IPS-NIHi7 (cell line): ENCODE measurements around the gene AMZ1.
A peak's percentile ranks its signal among the peaks of the same experiment; 100 is the strongest.
"Not testable (repeated sequence)": the region's sequence is repeated elsewhere in the genome, so short reads cannot be mapped to it uniquely, and the experiment has no call there.

Source experiments
- DNase-seq: peaks from one replicate; pipeline ENCODE4 v3.0.0; 2012; ENCODE audit warnings: mixed read lengths; ENCODE audit errors: extremely low spot score

Gene AMZ1

DNA sequence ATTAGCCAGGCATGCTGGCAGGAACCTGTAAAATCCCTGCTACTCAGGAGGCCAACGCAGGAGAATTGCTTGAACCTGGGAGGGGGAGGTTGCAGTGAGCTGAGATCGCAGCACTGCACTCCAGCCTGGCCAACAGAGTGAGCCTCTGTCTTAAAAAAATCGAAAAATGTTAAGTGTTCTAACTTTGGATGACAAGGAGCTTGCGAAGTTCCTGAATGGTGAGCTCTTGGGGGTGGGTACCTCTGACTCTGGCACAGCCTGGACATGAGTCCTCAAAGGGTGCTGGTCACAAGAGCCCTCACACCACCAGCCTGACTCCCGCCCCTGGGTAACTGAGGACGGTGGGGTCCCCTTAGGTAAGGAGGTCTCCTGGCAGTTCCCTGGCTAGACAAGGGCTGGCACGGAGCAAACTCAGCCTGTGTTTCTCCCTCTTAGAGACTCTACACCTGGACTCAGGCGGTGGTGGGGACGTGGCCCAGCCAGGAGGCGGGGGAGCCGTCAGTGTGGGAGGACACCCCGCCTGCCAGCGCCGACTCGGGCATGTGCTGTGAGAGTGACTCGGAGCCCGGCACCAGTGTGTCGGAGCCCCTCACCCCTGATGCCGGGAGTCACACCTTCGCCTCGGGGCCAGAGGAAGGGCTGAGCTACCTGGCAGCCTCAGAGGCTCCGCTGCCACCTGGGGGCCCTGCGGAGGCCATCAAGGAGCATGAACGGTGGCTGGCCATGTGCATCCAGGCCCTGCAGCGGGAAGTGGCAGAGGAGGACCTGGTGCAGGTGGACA is 24.1 kb downstream of the AMZ1 start:
- DNase-seq = no peak

DNA sequence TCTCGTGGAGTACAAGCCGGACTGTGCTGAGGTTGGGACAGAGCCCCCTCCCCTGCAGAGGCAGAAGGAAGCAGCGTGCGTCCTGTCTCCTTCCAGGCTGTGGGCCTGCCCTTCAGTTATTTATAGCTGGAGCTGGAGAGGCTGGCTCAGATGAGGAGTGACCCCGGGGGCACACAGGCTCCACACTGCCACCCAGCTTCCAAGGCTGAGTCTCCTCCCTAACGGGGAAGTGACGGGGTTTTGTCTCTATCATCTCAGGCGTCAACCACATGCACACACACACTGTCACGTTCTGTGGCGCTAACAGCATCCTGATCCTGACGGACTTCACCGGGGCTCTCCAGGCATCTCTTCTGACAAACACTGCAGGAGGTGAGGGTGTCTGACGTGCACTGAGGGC is 25.4 kb downstream of the AMZ1 start:
- DNase-seq = no peak

DNA sequence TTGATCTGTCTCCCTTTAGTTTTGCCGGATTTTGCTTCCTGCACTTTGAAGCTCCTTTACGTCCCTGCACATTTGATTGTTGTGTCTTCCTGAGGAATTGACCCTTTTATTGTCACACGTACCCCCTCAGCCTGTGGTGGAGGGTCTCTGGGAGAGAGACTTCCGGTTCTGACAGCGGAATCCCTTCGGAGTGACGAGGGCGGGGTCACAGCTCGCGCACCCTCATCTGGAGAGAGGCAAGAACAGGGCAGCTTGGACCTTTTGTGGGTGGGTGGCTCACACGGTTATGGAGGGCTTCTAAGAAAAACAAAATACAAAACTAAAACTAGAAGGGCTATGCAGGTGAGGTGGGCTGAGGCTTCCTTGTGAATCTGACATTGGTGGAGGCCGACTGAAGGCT is 26.0 kb downstream of the AMZ1 start:
- no peak for DNase-seq

DNA sequence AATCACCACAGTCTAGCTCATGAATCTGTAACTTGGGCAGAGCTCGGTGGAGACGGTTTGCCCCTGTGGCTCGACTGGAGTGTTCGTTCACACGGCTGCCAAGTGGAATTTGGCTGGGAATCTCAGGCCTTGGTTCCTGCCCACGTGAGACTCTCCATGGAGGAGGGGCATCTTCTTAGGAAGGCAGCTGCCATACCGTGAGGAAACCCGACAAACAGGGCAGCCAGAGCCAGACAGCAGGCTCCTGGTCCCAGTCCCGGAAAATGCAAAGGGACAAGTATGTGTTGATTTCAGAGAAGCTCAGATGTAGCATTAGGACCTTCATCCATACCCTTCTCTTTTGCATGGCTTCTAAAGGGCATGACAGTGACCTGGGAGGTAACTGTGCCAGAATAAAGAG is 26.6 kb downstream of the AMZ1 start:
- DNase-seq = no peak

DNA sequence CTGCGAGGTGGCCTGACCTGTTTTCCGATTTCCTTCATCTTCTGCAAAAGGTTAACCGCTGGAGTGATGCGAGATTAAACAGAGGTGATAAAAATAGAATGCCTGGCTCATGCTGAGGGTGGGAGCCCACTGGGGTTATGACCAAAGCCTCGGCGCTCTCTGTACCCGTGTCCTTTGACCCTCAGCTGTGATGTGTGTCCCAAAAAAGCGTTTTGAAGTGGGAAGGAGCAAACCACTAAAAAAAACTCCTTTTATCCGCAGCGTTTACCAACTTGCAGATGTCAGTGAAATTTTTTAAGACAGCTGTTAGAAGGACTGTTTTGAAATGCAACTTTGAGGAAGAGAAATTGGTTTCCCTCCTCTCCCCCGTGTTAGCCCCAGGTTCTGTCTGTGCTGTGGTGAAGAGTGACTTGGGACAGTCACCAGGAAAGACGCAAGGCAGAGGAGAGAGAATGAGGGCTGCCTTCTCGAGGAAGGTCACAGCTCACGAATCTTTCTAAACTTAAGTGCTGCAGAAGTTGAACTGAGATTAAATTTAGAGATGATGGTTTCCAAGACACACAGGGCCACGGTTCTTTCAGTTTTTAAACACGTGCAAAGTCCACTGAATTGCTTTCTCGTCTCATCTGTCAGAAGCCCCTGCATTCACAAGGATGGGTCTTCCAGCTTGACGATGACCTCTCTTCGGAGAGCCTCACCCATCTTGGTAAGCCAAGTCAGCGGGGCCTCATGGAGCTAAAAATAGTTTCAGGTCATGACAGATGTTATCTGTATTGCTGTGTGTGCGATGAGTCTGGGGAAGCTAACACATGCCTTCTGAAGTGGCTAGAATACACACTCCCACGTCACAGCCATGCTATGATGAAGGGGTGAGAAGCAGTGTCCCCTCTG is 27.6 kb downstream of the AMZ1 start:
- DNase-seq = no peak

DNA sequence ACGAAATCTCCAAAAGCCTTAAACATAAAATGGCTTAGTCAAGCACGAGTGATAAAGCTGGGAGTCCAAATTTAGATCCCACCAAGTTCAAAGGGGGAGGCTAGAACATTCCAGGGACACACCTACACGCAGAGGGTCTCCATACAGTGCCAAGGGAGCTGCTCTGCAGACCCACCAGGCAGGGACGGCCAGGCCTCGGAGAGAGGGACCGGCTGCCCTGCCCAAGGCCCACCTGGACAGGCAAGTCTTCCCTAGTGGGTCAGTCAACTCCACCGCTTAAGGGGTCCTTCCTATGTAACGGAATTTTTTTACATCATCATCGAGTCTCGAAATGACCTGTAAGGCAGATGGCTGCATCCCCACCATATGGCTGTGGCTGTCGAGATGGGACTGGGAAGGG is 28.5 kb downstream of the AMZ1 start:
- no peak for DNase-seq

DNA sequence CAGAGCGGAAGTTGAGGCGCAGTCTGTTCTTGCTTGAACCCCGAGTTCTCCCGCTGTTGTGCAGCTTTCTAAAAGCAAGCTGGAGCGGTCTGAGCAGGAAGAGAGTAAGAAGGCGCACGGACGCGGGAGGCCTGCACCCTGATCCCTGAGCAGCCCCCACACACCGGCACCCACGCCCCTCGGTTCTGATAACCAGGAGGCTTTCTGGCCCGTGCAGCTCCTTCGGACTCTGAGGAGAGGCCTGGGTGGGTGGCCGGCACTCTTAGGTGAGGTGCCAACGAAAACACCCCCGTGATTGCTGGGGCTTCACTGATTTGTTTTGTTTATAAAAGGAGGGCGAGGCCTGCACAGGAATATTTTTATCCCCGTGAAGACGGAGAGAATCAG is 28.9 kb downstream of the AMZ1 start:
- DNase-seq = no peak

DNA sequence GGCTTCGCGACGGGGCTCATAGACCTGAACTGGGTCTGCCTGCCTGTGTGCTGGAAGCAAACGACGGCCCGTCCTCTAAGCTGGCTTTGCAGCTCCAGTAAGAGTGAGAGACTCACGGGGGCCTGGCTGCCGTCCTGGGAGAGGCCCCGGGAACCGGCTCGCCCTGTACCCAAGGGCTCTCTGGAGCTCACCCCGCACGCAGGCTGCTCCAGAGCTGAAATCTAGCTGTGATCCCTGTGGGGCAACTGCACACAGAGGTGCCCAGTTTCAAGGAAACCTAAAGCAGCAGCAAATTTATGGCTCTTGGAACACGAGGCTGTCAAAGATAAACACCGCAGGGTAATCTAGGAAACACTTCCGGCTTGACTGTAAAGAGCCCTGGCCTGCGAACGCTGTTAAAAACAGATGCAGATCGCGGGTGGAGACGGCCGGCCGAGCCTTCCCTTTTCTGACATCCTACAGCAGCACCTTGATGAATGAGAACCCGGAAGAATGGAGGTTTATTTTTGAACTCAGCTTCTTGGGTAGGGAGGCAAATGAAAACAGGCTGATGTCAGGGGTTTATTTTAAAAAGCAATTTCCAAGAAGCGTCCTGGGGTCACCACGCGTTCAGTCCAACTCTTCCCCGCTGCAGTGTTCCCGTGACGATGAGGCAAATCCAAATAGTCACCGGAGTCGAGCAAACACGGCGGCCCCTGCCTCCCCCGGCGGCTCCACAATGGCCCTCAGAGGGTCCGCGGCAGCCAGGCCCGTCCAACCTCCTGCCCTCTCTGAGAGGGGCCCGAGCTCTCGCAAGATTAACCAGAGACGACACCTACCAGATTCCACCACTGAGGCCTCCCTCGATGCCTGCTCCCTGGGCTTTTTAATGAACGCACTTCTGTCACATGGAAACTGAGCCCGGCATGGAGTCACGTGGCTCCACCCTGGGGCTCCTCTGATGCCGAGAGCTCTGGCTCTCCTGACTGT is 29.6 kb downstream of the AMZ1 start:
- DNase-seq = no peak

DNA sequence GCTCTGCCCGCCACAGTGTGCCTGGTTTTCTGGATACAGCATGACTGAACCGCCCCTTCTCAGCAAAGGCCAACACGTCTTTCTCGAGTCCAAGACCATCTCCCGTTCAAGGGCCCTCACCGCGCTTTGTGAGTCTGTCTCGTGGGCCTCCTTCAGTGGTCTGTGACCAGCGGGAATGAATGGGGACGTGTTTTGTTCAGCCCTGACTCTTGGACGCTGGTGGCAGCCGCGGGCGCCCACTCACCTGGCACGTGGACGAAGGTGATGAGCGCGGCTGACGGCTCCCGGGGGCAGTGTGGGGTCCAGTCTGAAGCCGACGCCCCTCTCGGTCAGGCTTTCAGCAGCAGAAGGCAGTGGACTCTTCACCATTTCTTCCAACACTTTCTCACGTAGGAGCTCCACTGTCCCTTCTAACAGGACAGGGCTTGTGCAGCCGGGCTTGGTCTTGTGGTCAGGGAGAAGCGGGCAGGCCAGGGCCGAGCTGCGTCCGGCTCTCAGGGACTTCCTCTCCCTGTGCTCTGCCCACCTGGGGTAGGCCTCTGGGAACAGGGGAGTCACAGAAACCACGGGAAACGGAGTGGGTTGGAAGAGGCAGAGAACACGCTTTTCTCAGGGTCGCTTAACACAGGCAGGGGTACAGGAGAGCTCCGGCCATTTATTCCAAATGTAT is 30.4 kb downstream of the AMZ1 start:
- DNase-seq = no peak

DNA sequence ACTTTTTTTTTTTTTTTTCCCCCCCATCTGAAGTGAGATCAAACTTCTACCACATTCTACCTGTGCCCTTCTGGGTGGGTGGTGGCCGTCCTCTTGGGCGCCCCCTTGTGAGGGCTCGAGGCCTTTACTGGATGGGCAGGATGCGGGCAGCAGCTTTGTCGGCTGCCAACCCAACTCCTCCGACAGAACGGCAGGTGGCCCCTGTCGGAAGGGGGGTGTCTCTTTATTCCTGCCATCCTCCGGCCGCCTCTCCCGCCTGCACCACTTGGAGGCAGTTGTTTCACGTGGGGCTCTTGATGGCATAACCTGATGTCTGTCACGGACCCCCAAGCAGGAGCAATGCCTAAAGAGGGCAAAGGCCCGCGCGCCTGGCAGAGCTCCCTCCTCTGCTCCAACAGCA is 31.0 kb downstream of the AMZ1 start:
- peak; percentile 88 for DNase-seq

DNA sequence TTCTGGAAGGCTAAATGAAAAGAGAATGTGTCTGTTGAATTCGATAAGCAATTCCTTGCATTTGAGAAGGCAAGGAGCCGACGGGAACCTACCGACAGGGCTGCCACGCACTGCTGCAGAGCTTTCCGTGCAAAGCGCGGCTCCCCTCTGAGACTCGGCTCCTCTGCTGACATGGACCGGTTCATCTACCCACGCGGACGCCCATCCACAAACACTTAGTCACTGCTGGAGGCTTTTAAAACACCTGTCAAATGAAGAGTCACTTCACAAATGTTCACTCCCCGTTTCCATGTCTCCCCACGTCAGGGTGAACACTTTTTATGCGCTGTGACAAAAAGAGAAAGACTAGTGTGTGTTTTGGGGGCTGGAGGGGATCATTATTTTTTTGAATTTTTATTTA is 32.0 kb downstream of the AMZ1 start:
- no peak for DNase-seq

DNA sequence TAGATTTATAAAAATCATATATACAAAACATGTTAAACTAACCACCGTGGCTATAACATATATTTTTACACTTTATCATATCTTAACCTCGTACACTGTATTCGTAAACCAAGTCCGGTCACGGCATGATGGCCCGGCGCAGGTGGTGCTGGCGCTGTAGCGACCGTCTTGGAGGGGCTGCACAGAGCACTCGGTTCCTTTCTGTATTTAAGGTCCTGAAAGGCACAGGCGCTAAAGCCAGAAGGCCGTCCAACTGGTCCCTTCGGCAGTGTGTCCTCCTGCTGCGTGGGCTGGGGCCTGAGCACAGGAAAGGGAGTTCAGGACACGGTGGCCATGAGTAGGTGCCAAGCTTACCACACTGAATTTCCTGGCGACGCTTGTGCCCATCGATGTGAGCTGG is 33.8 kb downstream of the AMZ1 start:
- no peak for DNase-seq

DNA sequence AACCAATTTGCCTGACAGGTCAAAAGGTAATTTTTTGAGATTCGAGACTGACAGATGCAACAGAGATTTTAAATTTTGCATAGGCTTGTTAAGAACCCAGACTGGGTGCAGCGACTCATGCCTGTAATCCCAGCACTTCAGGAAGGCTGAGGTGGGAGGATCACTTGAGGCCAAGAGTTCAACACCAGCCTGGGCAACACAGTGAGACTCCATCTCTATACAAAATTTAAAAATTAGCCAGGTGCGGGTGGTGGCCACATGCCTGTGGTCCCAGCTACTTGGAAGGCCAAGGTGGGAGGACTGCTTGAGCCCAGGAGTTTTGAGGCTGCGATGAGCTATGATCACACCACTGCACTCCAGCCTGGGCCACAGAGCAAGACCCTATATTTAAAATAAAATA is 34.6 kb downstream of the AMZ1 start:
- DNase-seq = no peak

DNA sequence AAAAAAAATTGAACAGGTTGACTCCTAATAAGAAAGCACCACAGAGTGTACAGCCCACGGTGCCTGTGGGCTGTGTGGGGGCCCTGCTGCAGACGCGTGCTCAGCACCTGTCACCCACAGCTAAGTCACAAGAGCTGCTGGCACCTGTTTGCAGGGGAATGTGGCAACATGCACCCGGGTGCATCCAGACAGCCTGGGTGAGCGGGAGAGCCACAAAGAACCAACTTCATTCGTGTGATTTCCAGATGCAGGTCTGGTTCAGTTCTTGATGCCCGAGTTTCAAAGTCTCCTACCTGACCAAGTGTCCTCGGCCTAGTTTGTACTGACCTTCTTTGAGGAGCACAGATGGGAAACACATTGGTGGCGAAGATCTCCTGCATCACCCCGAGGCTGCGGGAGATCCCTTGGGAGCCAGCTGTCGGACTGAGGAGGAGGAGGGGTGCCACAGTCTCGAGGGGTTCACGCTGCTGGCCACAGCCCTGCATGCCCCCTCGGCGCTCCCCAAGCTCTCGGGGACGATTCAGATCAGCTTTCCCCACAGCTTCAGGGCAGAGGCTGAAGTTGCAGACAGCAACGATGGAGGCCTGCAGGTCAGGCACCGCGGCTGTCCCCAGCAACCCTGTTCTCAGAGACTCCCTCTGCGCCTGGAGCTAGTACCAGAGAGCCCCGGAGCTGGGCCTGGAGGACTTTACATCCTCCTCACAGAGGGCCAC is 35.3 kb downstream of the AMZ1 start:
- no peak for DNase-seq

DNA sequence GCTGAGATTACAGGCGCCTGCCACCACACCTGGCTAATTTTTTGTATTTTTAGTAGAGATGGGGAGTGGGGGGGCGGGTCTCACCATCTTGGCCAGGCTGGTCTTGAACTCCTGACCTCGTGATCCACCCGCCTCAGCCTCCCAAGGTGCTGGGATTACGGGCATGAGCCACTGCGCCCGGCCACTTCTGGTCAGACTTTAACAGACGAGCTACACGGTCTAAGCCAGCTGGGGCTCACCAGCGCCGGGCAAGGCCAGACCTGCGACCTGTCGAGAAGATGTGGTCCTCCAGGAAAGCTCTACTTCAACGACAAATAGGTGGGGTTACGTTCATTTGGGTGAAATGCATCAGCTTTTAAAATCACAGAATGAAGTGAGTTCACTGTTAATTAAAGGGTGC is 36.0 kb downstream of the AMZ1 start:
- not testable (repeated sequence) for DNase-seq

DNA sequence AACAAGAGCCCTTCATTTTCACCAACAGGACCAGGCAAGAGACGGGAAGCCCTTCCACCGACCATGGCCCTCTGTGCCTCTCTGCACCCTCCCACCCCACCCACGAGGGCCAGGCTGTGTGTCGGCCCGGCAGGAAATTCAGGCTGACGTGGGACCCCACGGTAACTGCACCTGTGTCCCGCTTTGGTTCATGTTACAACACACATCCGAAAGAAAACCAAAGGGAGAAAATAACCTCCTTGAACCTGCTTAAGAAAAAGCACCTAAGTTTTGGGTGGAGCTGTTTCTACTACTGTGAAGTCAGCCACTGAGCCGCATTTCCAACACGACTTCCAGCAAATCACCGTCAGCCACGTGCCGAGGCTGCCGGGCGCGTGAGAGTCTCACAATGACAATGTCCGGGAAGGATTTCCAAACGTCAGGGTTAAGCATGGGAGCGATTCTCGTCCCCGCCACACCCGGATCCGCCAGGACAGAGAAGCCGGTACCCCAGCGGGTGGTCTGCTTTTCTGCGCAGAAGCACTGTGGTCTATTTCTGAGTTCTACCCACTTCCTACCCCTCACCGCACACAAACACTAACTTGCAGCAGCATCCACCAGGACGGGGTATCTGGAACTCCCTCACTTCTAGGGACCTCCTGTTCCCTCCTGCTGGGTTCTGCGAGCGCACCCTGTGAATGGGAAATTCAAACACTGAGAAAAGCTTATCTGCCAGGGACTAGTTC is 36.6 kb downstream of the AMZ1 start:
- no peak for DNase-seq

DNA sequence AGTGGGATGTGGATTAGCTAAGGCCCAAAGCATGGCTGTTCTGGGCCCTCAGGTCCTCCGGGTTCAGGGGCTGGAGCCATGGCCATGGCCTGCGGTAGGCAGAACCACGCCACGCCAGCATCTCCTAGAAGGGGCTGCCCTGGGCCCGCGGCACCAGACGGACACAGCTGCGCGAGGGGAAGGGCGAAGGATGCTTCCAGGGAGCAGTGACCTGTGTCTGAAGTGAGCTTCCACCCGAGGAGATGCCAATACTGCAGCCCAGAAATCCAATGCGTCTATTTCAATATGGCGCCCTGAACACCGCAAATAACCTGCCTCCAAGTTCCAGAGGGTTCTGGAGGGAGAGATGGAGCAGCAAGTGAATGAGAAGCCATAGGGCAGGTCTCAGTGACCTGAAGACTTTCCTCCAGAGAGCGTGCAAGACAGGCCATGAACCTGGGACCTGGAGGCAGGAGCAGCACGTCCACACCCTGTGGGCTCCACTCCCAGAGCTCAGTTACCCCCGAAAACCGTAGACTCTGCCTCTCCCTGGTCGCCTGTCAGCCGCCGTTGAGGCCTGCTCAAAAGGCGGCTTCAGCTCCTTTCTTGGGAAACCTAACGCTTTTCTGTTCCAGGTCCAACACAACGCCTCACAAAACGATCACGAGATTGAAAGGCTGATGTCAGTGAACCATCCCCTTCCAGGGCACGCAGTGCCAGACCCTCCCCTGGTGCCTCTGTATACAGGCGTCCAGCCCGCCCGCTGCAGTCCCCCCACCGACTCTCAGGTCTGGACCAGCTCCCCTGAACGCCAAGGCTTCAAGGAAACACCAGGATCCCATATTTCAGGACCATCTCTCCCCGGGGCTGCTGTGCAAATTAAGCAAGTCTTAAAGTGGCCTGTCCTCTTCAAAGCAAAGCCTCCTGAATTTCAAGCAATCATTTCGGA is 37.4 kb downstream of the AMZ1 start:
- no peak for DNase-seq

DNA sequence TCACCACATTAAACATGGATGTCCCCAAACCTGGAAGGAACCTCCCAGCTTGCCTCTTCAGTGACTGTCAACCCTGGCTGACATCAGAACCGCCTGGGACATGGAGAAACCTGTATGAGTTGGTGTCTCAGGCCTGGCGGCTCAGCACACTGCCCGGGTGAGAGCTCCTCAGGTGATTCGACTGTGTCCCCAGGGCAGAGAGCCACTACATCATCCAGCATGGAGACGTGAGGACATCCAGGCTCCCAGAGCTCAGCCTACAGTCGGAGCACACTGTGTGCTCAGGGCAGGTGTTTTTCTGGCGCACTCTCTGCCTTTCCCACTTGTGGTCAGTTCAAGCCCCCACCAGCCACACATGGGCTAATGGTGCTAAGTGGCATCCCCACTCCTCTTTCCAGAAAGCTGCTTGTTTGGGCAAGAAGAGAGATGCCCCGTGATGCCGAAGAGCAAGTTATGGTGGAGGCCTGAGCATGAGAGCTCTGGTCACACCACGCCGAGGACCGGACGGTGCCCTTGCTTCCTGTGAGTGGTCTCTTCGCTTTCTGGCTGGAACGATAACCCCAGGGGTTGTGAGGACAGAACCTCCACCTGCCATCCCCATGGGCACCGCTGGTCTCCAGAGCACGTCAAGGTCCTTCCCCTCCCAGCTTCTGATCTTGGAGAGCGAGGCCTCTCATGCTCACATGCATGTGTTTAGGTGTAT is 38.5 kb downstream of the AMZ1 start:
- no peak for DNase-seq
